CD8-positive, alpha-beta memory T cell (primary cell): ENCODE measurements around the gene ATP8B1. TPM values are rescaled to one million over a fixed set of nuclear protein-coding genes. Genes with fewer than 3 reads are reported as not detected.

Experiments used
- CTCF ChIA-PET: fragments of 350-600 bp; sonication (Branson Sonifier 250); formaldehyde crosslinking; loops from one replicate; lab custom pipeline; 2021; ENCODE audit warnings: antibody characterized with exemption; lab: Charles Lee
- POLR2A ChIA-PET: fragments of 350-600 bp; sonication (Branson Sonifier 250); formaldehyde crosslinking; loops from one replicate; lab custom pipeline; 2021; ENCODE audit warnings: antibody characterized with exemption; lab: Charles Lee
- DNase-seq, 5 donors: peaks; one replicate each; pipeline versions ENCODE4 v3.0.0 to v3.0.0-alpha.2; 2020 to 2022; ENCODE audit warnings: mixed read lengths in 1 of 5
- H3K27ac ChIP-seq: one replicate; pipeline ENCODE4 v1.7.0; 2013; ENCODE audit warnings: low read depth, mild to moderate bottlenecking, low read length, moderate library complexity
- H3K27me3 ChIP-seq: 2 replicates; pipeline ENCODE4 v1.7.0; 2013; ENCODE audit warnings: low read length, mild to moderate bottlenecking; ENCODE audit not compliant: insufficient read depth, poor library complexity, severe bottlenecking
- H3K36me3 ChIP-seq: 2 replicates; pipeline ENCODE4 v1.7.0; 2013; ENCODE audit warnings: mild to moderate bottlenecking, low read length, moderate library complexity; ENCODE audit not compliant: insufficient read depth
- H3K4me1 ChIP-seq: 2 replicates; pipeline ENCODE4 v1.7.0; 2013; ENCODE audit warnings: mild to moderate bottlenecking, low read length, moderate library complexity; ENCODE audit not compliant: insufficient read depth
- H3K4me3 ChIP-seq: 2 replicates; pipeline ENCODE4 v1.7.0; 2013; ENCODE audit warnings: mild to moderate bottlenecking, low read length
- H3K9me3 ChIP-seq: 2 replicates; pipeline ENCODE4 v1.7.0; 2013; ENCODE audit warnings: mild to moderate bottlenecking, low read length
- H3K27ac Mint-ChIP-seq, 8 donors: one replicate each; pipeline ENCODE4 v1.8.0; 2020 to 2021; ENCODE audit warnings: mixed read lengths in 8 of 8, mild to moderate bottlenecking in 6 of 8, inconsistent platforms in 3 of 8, moderate library complexity in 3 of 8
- H3K27me3 Mint-ChIP-seq, 2 donors: one replicate each; pipeline ENCODE4 v1.8.0; 2020 to 2021; ENCODE audit warnings: mixed read lengths in 2 of 2, mild to moderate bottlenecking in 1 of 2, moderate library complexity in 1 of 2
- H3K36me3 Mint-ChIP-seq, 3 donors: one replicate each; pipeline ENCODE4 v1.8.0; 2020 to 2021; ENCODE audit warnings: mixed read lengths in 3 of 3, inconsistent platforms in 1 of 3, mild to moderate bottlenecking in 1 of 3
- H3K4me1 Mint-ChIP-seq, 3 donors: one replicate each; pipeline ENCODE4 v1.8.0; 2020 to 2021; ENCODE audit warnings: mixed read lengths in 3 of 3, inconsistent platforms in 1 of 3, mild to moderate bottlenecking in 1 of 3
- H3K4me3 Mint-ChIP-seq, 7 donors: one replicate each; pipeline ENCODE4 v1.8.0; 2020 to 2021; ENCODE audit warnings: mixed read lengths in 7 of 7, mild to moderate bottlenecking in 6 of 7, moderate library complexity in 4 of 7, inconsistent platforms in 2 of 7
- H3K9me3 Mint-ChIP-seq, 5 donors: one replicate each; pipeline ENCODE4 v1.8.0; 2020 to 2022; ENCODE audit warnings: mixed read lengths in 5 of 5, mild to moderate bottlenecking in 3 of 5, moderate library complexity in 2 of 5, inconsistent platforms in 1 of 5
- polyA plus RNA-seq: library from polyadenylated mRNA; unstranded; fragments of 300-500 nt; fragmentation: Illumina TruSeq; gene quantifications from one replicate; pipeline ENCODE4 v1.2.3, GENCODE V29; 2021
- total RNA-seq, 2 experiments: library from RNA; stranded (reverse); gene quantifications; one replicate each; pipeline ENCODE4 v1.2.3, GENCODE V29; 2021

The ATP8B1 gene
- total and polyA plus RNA-seq, 3 experiments from 2014 or later: not detected

- H3K4me1 ChIP-seq: no peaks in the 10 kb centered on the region
- no peaks in the 10 kb centered on the region for H3K9me3 ChIP-seq
- no peak for DNase-seq
- Mint-ChIP-seq H3K27ac (no peak overlapping the region), H3K36me3 (no peaks in the 10 kb centered on the region), H3K4me1 (peaks cover 0 to 7% (median 0%) of the 10 kb centered on the region in 3 donors), H3K9me3 (peaks cover 0 to 20% (median 2%) of the 10 kb centered on the region in 5 donors), H3K4me3 (no peak overlapping the region), H3K27me3 (no peaks in the 10 kb centered on the region)
- ChIA-PET POLR2A (no interaction called here), CTCF (no interaction called here)
- H3K36me3 ChIP-seq: no peaks in the 10 kb centered on the region
- no peak overlapping the region for H3K4me3 ChIP-seq
- H3K27me3 ChIP-seq: no peaks in the 10 kb centered on the region
- no peak overlapping the region for H3K27ac ChIP-seq
These were observed 48.4 kb downstream of the ATP8B1 start for GRCh38 chr18:57754577-57755338.

GRCh38 chr18:57753063-57753462 is 50.1 kb downstream of the ATP8B1 start:
- Histone ChIP-seq H3K27me3 (no peaks in the 10 kb centered on the region), H3K9me3 (no peaks in the 10 kb centered on the region), H3K4me3 (no peak overlapping the region), H3K36me3 (no peaks in the 10 kb centered on the region), H3K4me1 (no peaks in the 10 kb centered on the region), H3K27ac (no peak overlapping the region)
- ChIA-PET CTCF (no interaction called here), POLR2A (no interaction called here)
- H3K36me3 Mint-ChIP-seq: no peaks in the 10 kb centered on the region
- no peak overlapping the region for H3K27ac Mint-ChIP-seq
- H3K4me1 Mint-ChIP-seq: peaks cover 0 to 7% (median 0%) of the 10 kb centered on the region in 3 donors
- H3K4me3 Mint-ChIP-seq: no peak overlapping the region
- no peak for DNase-seq
- H3K9me3 Mint-ChIP-seq: peaks cover 0 to 19% (median 0%) of the 10 kb centered on the region in 5 donors
- H3K27me3 Mint-ChIP-seq: no peaks in the 10 kb centered on the region

DNA sequence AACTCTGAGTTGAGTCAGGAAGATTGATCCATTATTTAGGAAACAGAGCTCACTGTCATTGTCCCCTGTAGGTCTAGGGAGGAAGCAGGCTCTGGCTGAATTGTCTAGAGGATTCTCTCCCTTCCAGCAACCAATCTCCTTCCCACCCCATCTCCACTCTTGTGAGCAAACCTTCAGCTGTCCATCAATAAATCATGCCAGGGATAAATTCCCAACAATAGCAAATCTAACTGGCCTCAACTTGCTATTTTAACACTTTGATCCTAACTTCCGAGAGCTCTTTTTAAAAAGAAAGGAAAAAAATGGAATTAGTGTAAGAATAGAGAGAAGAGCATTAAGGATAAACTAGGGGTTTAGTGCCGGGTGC is 53.5 kb downstream of the ATP8B1 start:
- peaks cover 0 to 11% (median 0%) of the 10 kb centered on the region in 5 donors for H3K9me3 Mint-ChIP-seq
- Histone ChIP-seq H3K4me3 (no peak overlapping the region), H3K27me3 (no peaks in the 10 kb centered on the region), H3K27ac (no peak overlapping the region), H3K4me1 (no peaks in the 10 kb centered on the region), H3K36me3 (no peaks in the 10 kb centered on the region), H3K9me3 (no peaks in the 10 kb centered on the region)
- no peak overlapping the region for H3K4me3 Mint-ChIP-seq
- H3K27ac Mint-ChIP-seq: peak overlapping the region in 1 of 8 donors; percentile 17
- CTCF ChIA-PET: interaction anchor here (0.9 kb wide), 1 partner anchor 19 kb away, joined by 4 read pairs; no protein-coding TSS in a partner anchor
- H3K4me1 Mint-ChIP-seq: peaks cover 0 to 7% (median 0%) of the 10 kb centered on the region in 3 donors
- DNase-seq: no peak
- no peaks in the 10 kb centered on the region for H3K36me3 Mint-ChIP-seq
- H3K27me3 Mint-ChIP-seq: no peaks in the 10 kb centered on the region
- POLR2A ChIA-PET: no interaction called here

DNA sequence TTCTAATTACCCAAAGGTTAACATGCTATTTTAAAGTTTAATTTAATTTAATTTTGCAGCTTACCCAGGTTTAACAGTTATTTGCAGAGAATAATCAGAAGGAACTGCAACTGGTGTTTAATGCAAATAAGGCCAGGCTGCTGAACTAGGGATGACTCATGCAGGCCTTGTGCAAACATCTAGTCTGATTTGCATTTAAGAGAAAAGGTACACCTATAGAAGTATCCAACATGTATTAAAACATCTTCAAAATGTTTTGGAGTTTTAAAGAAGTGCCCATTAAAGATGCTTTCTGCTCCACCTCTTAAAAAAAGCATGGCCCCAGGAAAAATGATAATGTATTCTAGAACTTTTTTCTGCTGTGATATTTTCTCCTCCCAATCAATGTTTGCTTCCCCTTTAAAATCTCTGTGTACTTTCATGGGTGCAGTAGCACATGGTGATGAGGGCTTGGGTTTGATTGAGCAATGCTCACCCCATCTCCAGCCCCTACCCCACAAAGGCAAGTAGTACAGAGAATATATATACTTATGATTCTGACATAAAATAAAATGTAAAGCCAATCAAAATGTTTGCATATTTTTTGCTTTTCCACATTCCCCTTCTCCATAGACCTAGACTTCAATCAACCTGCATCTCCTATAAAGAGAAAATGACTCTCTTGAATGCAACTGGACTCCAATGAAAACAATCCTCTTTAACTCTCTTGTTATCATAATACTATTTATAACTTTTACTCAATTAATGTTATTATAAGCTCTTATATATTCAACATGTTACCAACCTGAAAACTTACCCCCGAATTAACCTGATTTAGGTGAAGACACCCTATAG is 54.1 kb downstream of the ATP8B1 start:
- Histone ChIP-seq H3K27me3 (no peaks in the 10 kb centered on the region), H3K27ac (no peak overlapping the region), H3K4me3 (no peak overlapping the region), H3K4me1 (no peaks in the 10 kb centered on the region), H3K9me3 (no peaks in the 10 kb centered on the region), H3K36me3 (no peaks in the 10 kb centered on the region)
- CTCF ChIA-PET: interaction anchor here (0.9 kb wide), 1 partner anchor 19 kb away, joined by 4 read pairs; no protein-coding TSS in a partner anchor
- Mint-ChIP-seq H3K9me3 (peaks cover 0 to 11% (median 0%) of the 10 kb centered on the region in 5 donors), H3K4me3 (no peak overlapping the region), H3K27me3 (no peaks in the 10 kb centered on the region), H3K27ac (no peak overlapping the region), H3K4me1 (peaks cover 0 to 7% (median 0%) of the 10 kb centered on the region in 3 donors), H3K36me3 (no peaks in the 10 kb centered on the region)
- no peak for DNase-seq
- POLR2A ChIA-PET: no interaction called here

GRCh38 chr18:57747809-57748680 is 55.1 kb downstream of the ATP8B1 start:
- POLR2A ChIA-PET: no interaction called here
- Histone ChIP-seq H3K36me3 (no peaks in the 10 kb centered on the region), H3K27me3 (no peaks in the 10 kb centered on the region), H3K4me3 (no peak overlapping the region), H3K9me3 (no peaks in the 10 kb centered on the region), H3K27ac (no peak overlapping the region), H3K4me1 (no peaks in the 10 kb centered on the region)
- H3K27ac Mint-ChIP-seq: peak overlapping the region in 1 of 8 donors; percentile 15
- DNase-seq: no peak
- H3K9me3 Mint-ChIP-seq: peaks cover 0 to 11% (median 0%) of the 10 kb centered on the region in 5 donors
- H3K27me3 Mint-ChIP-seq: no peaks in the 10 kb centered on the region
- no peak overlapping the region for H3K4me3 Mint-ChIP-seq
- peaks cover 0 to 8% (median 3%) of the 10 kb centered on the region in 3 donors for H3K36me3 Mint-ChIP-seq
- CTCF ChIA-PET: no interaction called here
- peaks cover 0 to 6% (median 0%) of the 10 kb centered on the region in 3 donors for H3K4me1 Mint-ChIP-seq

- no peaks in the 10 kb centered on the region for H3K4me1 ChIP-seq
- Mint-ChIP-seq H3K4me3 (no peak overlapping the region), H3K27ac (no peak overlapping the region), H3K36me3 (peaks cover under 1 to 13% (median 3%) of the 10 kb centered on the region in 3 donors), H3K27me3 (no peaks in the 10 kb centered on the region), H3K9me3 (peaks cover 0 to 28% (median 8%) of the 10 kb centered on the region in 5 donors), H3K4me1 (no peaks in the 10 kb centered on the region)
- CTCF ChIA-PET: no interaction called here
- DNase-seq: no peak
- no peak overlapping the region for H3K4me3 ChIP-seq
- POLR2A ChIA-PET: no interaction called here
- H3K36me3 ChIP-seq: no peaks in the 10 kb centered on the region
- H3K9me3 ChIP-seq: no peaks in the 10 kb centered on the region
- H3K27ac ChIP-seq: no peak overlapping the region
- no peaks in the 10 kb centered on the region for H3K27me3 ChIP-seq
These were observed 58.9 kb downstream of the ATP8B1 start for GRCh38 chr18:57744211-57744694.

GRCh38 chr18:57743008-57743407 is 60.1 kb downstream of the ATP8B1 start:
- Mint-ChIP-seq H3K4me3 (no peak overlapping the region), H3K36me3 (peaks cover 4 to 21% (median 6%) of the 10 kb centered on the region in 3 donors), H3K9me3 (peaks cover 0 to 33% (median 9%) of the 10 kb centered on the region in 5 donors), H3K4me1 (no peaks in the 10 kb centered on the region), H3K27ac (no peak overlapping the region), H3K27me3 (no peaks in the 10 kb centered on the region)
- Histone ChIP-seq H3K9me3 (no peaks in the 10 kb centered on the region), H3K4me3 (no peak overlapping the region), H3K27ac (no peak overlapping the region), H3K36me3 (no peaks in the 10 kb centered on the region), H3K4me1 (no peaks in the 10 kb centered on the region), H3K27me3 (no peaks in the 10 kb centered on the region)
- DNase-seq: no peak
- CTCF ChIA-PET: no interaction called here
- POLR2A ChIA-PET: no interaction called here
